ENCODE results near the gene IVNS1ABP. TPM values are rescaled to one million over a fixed set of nuclear protein-coding genes. Genes with fewer than 3 reads are reported as not detected.

The IVNS1ABP gene
- total and polyA plus RNA-seq, 2 of the 13 experiments (the other 11 are each of a cell fraction or from before 2014, with no cell fraction given): 49.1 to 51.7 TPM

DNA sequence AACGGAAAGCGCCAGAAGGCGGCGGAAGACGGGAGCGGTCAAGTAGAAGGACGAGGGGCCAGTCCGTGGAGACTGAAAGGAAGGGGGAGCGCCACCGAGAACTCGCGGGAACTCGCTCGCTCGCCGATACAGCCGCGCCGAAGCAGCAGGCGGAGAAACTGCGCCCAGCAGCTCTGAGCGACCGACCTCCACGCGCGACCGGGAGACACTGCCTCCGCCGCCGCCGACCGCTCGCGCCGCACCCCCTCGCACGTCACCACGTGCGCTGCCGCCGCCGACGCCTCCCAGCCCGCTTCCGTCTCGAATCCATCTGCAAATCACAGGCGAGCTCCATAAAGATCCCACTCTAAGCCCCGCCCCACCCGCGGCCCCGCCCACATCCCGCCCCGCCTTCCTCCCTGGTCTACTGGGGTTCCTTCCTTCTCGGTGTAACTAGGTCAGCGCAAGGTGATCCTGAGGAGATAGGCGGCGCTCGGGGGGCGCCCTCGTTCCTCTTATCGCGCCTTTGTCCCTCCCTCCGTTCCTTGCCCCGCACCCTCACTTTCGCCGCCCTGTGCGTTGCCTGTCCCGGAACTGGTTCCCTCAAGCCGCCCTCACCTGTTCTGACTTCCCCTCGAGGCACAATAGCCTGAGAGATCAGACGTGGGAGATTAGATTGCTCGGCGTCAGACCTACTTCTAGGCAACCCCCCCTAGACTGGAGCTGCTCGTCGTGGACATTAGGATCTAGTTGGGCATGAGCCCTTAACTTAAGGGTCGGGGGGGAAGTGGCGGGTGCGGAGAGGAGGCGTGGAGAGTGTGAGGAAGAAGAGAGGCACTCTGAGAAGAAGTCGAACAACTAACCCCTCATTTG, at the start of gene IVNS1ABP (continued):
- TF ChIP-seq ZNF589 (CRISPR knock-in tag; conservative IDR thresholded peaks at IDR 0.05) (0 out of 2 replicates have a peak, but pooled peaks have one; percentile 40), ZNF350 (CRISPR knock-in tag; IDR thresholded peaks at IDR 0.05; ENCODE audit: borderline replicate concordance, low read depth) (no peak), ZNF557 (CRISPR knock-in tag; IDR thresholded peaks at IDR 0.05) (peak; percentile 13; the same call in 1 of the 2 replicates), CCDC6 (CRISPR knock-in tag; IDR thresholded peaks at IDR 0.05) (peak; percentile 65; the same call in 1 of the 2 replicates), ZNF839 (CRISPR knock-in tag; IDR thresholded peaks at IDR 0.05; ENCODE audit: borderline replicate concordance) (no peak), SKI (IDR thresholded peaks at IDR 0.05; ENCODE audit: partially characterized antibody) (peak; percentile 46), ZNF749 (CRISPR knock-in tag; IDR thresholded peaks at IDR 0.05; ENCODE audit: borderline replicate concordance) (peak; percentile 91), ZNF549 (CRISPR knock-in tag; IDR thresholded peaks at IDR 0.05) (no peak), MIXL1 (CRISPR knock-in tag; IDR thresholded peaks at IDR 0.05) (peak; percentile 39; the same call in 1 of the 2 replicates), SSRP1 (CRISPR knock-in tag; IDR thresholded peaks at IDR 0.05) (no peak), ZNF737 (CRISPR knock-in tag; IDR thresholded peaks at IDR 0.05; ENCODE audit: borderline replicate concordance) (no peak), MYNN (CRISPR knock-in tag; IDR thresholded peaks at IDR 0.05; ENCODE audit: low read depth) (no peak), FOSL1 (CRISPR knock-in tag; IDR thresholded peaks at IDR 0.05; ENCODE audit: borderline replicate concordance) (no peak), SIN3B (IDR thresholded peaks at IDR 0.05; ENCODE audit: low read length) (no peak)
- TF ChIP-seq, protein P1, sequence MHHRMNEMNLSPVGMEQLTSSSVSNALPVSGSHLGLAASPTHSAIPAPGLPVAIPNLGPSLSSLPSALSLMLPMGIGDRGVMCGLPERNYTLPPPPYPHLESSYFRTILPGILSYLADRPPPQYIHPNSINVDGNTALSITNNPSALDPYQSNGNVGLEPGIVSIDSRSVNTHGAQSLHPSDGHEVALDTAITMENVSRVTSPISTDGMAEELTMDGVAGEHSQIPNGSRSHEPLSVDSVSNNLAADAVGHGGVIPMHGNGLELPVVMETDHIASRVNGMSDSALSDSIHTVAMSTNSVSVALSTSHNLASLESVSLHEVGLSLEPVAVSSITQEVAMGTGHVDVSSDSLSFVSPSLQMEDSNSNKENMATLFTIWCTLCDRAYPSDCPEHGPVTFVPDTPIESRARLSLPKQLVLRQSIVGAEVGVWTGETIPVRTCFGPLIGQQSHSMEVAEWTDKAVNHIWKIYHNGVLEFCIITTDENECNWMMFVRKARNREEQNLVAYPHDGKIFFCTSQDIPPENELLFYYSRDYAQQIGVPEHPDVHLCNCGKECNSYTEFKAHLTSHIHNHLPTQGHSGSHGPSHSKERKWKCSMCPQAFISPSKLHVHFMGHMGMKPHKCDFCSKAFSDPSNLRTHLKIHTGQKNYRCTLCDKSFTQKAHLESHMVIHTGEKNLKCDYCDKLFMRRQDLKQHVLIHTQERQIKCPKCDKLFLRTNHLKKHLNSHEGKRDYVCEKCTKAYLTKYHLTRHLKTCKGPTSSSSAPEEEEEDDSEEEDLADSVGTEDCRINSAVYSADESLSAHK (CRISPR knock-in tag; IDR thresholded peaks at IDR 0.05; ENCODE audit: borderline replicate concordance): no peak
- TF ChIP-seq, protein P2, sequence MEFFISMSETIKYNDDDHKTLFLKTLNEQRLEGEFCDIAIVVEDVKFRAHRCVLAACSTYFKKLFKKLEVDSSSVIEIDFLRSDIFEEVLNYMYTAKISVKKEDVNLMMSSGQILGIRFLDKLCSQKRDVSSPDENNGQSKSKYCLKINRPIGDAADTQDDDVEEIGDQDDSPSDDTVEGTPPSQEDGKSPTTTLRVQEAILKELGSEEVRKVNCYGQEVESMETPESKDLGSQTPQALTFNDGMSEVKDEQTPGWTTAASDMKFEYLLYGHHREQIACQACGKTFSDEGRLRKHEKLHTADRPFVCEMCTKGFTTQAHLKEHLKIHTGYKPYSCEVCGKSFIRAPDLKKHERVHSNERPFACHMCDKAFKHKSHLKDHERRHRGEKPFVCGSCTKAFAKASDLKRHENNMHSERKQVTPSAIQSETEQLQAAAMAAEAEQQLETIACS (CRISPR knock-in tag; IDR thresholded peaks at IDR 0.05): no peak
- TF ChIP-seq, protein P3, sequence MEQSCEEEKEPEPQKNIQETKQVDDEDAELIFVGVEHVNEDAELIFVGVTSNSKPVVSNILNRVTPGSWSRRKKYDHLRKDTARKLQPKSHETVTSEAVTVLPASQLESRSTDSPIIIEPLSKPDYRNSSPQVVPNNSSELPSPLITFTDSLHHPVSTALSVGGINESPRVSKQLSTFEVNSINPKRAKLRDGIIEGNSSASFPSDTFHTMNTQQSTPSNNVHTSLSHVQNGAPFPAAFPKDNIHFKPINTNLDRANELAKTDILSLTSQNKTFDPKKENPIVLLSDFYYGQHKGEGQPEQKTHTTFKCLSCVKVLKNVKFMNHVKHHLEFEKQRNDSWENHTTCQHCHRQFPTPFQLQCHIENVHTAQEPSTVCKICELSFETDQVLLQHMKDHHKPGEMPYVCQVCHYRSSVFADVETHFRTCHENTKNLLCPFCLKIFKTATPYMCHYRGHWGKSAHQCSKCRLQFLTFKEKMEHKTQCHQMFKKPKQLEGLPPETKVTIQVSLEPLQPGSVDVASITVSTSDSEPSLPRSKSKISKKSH (CRISPR knock-in tag; IDR thresholded peaks at IDR 0.05; ENCODE audit: borderline replicate concordance): no peak; the same call in 1 of the 2 replicates
- TF ChIP-seq, protein P4, sequence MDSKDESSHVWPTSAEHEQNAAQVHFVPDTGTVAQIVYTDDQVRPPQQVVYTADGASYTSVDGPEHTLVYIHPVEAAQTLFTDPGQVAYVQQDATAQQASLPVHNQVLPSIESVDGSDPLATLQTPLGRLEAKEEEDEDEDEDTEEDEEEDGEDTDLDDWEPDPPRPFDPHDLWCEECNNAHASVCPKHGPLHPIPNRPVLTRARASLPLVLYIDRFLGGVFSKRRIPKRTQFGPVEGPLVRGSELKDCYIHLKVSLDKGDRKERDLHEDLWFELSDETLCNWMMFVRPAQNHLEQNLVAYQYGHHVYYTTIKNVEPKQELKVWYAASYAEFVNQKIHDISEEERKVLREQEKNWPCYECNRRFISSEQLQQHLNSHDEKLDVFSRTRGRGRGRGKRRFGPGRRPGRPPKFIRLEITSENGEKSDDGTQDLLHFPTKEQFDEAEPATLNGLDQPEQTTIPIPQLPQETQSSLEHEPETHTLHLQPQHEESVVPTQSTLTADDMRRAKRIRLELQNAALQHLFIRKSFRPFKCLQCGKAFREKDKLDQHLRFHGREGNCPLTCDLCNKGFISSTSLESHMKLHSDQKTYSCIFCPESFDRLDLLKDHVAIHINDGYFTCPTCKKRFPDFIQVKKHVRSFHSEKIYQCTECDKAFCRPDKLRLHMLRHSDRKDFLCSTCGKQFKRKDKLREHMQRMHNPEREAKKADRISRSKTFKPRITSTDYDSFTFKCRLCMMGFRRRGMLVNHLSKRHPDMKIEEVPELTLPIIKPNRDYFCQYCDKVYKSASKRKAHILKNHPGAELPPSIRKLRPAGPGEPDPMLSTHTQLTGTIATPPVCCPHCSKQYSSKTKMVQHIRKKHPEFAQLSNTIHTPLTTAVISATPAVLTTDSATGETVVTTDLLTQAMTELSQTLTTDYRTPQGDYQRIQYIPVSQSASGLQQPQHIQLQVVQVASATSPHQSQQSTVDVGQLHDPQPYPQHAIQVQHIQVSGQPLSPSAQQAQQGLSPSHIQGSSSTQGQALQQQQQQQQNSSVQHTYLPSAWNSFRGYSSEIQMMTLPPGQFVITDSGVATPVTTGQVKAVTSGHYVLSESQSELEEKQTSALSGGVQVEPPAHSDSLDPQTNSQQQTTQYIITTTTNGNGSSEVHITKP (CRISPR knock-in tag; IDR thresholded peaks at IDR 0.05; ENCODE audit: low read depth): no peak; the same call in 1 of the 2 replicates
- TF ChIP-seq, protein P5, sequence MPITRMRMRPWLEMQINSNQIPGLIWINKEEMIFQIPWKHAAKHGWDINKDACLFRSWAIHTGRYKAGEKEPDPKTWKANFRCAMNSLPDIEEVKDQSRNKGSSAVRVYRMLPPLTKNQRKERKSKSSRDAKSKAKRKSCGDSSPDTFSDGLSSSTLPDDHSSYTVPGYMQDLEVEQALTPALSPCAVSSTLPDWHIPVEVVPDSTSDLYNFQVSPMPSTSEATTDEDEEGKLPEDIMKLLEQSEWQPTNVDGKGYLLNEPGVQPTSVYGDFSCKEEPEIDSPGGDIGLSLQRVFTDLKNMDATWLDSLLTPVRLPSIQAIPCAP (CRISPR knock-in tag; IDR thresholded peaks at IDR 0.05; ENCODE audit: low read depth): no peak

Measured in HepG2 (cell line).